ENCODE measurements around the gene TNFAIP1. TPM values are rescaled to one million over a fixed set of nuclear protein-coding genes. Genes with fewer than 3 reads are reported as not detected.

The TNFAIP1 gene
- total RNA-seq, 2 experiments from 2014 or later: 21.0 to 22.0 TPM

- no peak overlapping the region for H3K27ac Mint-ChIP-seq
- no peaks in the 10 kb centered on the region for H3K9me3 Mint-ChIP-seq
- no peak overlapping the region for H3K4me3 Mint-ChIP-seq
- peaks cover 11% of the 10 kb centered on the region for H3K4me1 Mint-ChIP-seq
- no peak for DNase-seq
- peaks cover 12% of the 10 kb centered on the region for H3K36me3 Mint-ChIP-seq (ENCODE audit: low read depth)
- no peaks in the 10 kb centered on the region for H3K27me3 Mint-ChIP-seq
- CTCF ChIA-PET: no interaction called here
- POLR2A ChIA-PET: no interaction called here
These were observed 27.6 kb downstream of the TNFAIP1 start for GRCh38 chr17:28363186-28363585.

GRCh38 chr17:28363776-28364650 is 28.5 kb downstream of the TNFAIP1 start:
- H3K36me3 Mint-ChIP-seq (ENCODE audit: low read depth): peaks cover 12% of the 10 kb centered on the region
- H3K9me3 Mint-ChIP-seq: no peaks in the 10 kb centered on the region
- H3K4me3 Mint-ChIP-seq: no peak overlapping the region
- peaks cover 3% of the 10 kb centered on the region for H3K4me1 Mint-ChIP-seq
- H3K27me3 Mint-ChIP-seq: no peaks in the 10 kb centered on the region
- no peak for DNase-seq
- no peak overlapping the region for H3K27ac Mint-ChIP-seq
- POLR2A ChIA-PET: no interaction called here
- CTCF ChIA-PET: no interaction called here

- H3K4me3 Mint-ChIP-seq: no peak within 1 kb of the TSS
- DNase-seq: no peak
- H3K36me3 Mint-ChIP-seq (ENCODE audit: low read depth): peaks cover 12% of the 10 kb centered on the region
- H3K9me3 Mint-ChIP-seq: no peaks in the 10 kb centered on the region
- no peaks in the 10 kb centered on the region for H3K4me1 Mint-ChIP-seq
- ChIA-PET POLR2A (no interaction called here), CTCF (no interaction called here)
- no peaks in the 10 kb centered on the region for H3K27me3 Mint-ChIP-seq
- no peak within 1 kb of the TSS for H3K27ac Mint-ChIP-seq
These were observed 29.3 kb downstream of the TNFAIP1 start, which contains the start of gene SEBOX for GRCh38 chr17:28364665-28365363. SEBOX (minus strand) TSS chr17:28365199; CDS start chr17:28365151, 48 bp downstream.

GRCh38 chr17:28365487-28365886 is 29.9 kb downstream of the TNFAIP1 start:
- CTCF ChIA-PET: interaction anchor here (2.9 kb wide), 1 partner anchor 19 kb away, joined by 12 read pairs; no protein-coding TSS in a partner anchor
- H3K4me3 Mint-ChIP-seq: no peak overlapping the region
- H3K9me3 Mint-ChIP-seq: no peaks in the 10 kb centered on the region
- no peaks in the 10 kb centered on the region for H3K27me3 Mint-ChIP-seq
- POLR2A ChIA-PET: no interaction called here
- no peak overlapping the region for H3K27ac Mint-ChIP-seq
- H3K36me3 Mint-ChIP-seq (ENCODE audit: low read depth): peaks cover 8% of the 10 kb centered on the region
- DNase-seq: no peak
- H3K4me1 Mint-ChIP-seq: peaks cover 3% of the 10 kb centered on the region

GRCh38 chr17:28366605-28367004 is 31.0 kb downstream of the TNFAIP1 start:
- ChIA-PET POLR2A (interaction anchor here (0.6 to 1.0 kb wide), 2 partner anchors 14 to 64 kb away, joined by 4 to 8 read pairs; no protein-coding TSS in a partner anchor), CTCF (interaction anchor here (1.3 to 2.9 kb wide), 3 partner anchors 9 to 35 kb away, joined by 3 to 12 read pairs (median 5); partner anchors contain the start of gene POLDIP2)
- Mint-ChIP-seq H3K4me1 (peaks cover 7% of the 10 kb centered on the region), H3K27me3 (no peaks in the 10 kb centered on the region), H3K4me3 (no peak overlapping the region), H3K27ac (no peak overlapping the region), H3K36me3 (ENCODE audit: low read depth) (no peaks in the 10 kb centered on the region), H3K9me3 (no peaks in the 10 kb centered on the region)
- DNase-seq: no peak

- Mint-ChIP-seq H3K27ac (no peak overlapping the region), H3K4me3 (no peak overlapping the region), H3K9me3 (no peaks in the 10 kb centered on the region), H3K4me1 (peaks cover 13% of the 10 kb centered on the region), H3K36me3 (ENCODE audit: low read depth) (no peaks in the 10 kb centered on the region), H3K27me3 (no peaks in the 10 kb centered on the region)
- CTCF ChIA-PET: interaction anchor here (0.7 to 2.9 kb wide), 5 partner anchors 10 to 289 kb away, joined by 3 to 12 read pairs (median 3); partner anchors contain the start of gene POLDIP2
- DNase-seq: no peak
- POLR2A ChIA-PET: no interaction called here
These were observed 32.2 kb downstream of the TNFAIP1 start for GRCh38 chr17:28367641-28368305.

- Mint-ChIP-seq H3K9me3 (no peaks in the 10 kb centered on the region), H3K36me3 (ENCODE audit: low read depth) (no peaks in the 10 kb centered on the region), H3K27me3 (no peaks in the 10 kb centered on the region), H3K4me1 (peaks cover 19% of the 10 kb centered on the region), H3K27ac (no peak overlapping the region), H3K4me3 (no peak overlapping the region)
- POLR2A ChIA-PET: no interaction called here
- DNase-seq: no peak
- CTCF ChIA-PET: interaction anchor here (0.7 to 2.9 kb wide), 5 partner anchors 11 to 289 kb away, joined by 3 to 12 read pairs (median 3); partner anchors contain the start of gene POLDIP2
These were observed 32.8 kb downstream of the TNFAIP1 start for GRCh38 chr17:28368306-28368831.

- no peak overlapping the region for H3K27ac Mint-ChIP-seq
- no peaks in the 10 kb centered on the region for H3K9me3 Mint-ChIP-seq
- ChIA-PET CTCF (interaction anchor here (0.8 to 1.4 kb wide), 3 partner anchors 12 to 227 kb away, joined by 3 read pairs; partner anchors contain the start of gene POLDIP2), POLR2A (no interaction called here)
- H3K4me1 Mint-ChIP-seq: peaks cover 23% of the 10 kb centered on the region
- no peak for DNase-seq
- H3K36me3 Mint-ChIP-seq (ENCODE audit: low read depth): no peaks in the 10 kb centered on the region
- H3K4me3 Mint-ChIP-seq: no peak overlapping the region
- H3K27me3 Mint-ChIP-seq: no peaks in the 10 kb centered on the region
These were observed 33.5 kb downstream of the TNFAIP1 start for GRCh38 chr17:28368915-28369683.

- Mint-ChIP-seq H3K27ac (no peak overlapping the region), H3K36me3 (ENCODE audit: low read depth) (no peaks in the 10 kb centered on the region), H3K4me3 (no peak overlapping the region), H3K4me1 (peaks cover 23% of the 10 kb centered on the region), H3K9me3 (no peaks in the 10 kb centered on the region), H3K27me3 (no peaks in the 10 kb centered on the region)
- DNase-seq: no peak
- ChIA-PET CTCF (interaction anchor here (1.3 to 1.4 kb wide), 2 partner anchors 12 to 20 kb away, joined by 3 read pairs; partner anchors contain the start of gene POLDIP2), POLR2A (no interaction called here)
These were observed 34.1 kb downstream of the TNFAIP1 start for GRCh38 chr17:28369684-28370034.

- Mint-ChIP-seq H3K27me3 (no peaks in the 10 kb centered on the region), H3K9me3 (no peaks in the 10 kb centered on the region), H3K27ac (peak within 1 kb of the TSS; percentile 86), H3K36me3 (ENCODE audit: low read depth) (peaks cover 2% of the 10 kb centered on the region), H3K4me1 (peaks cover 25% of the 10 kb centered on the region), H3K4me3 (peak within 1 kb of the TSS; percentile 94)
- DNase-seq: no peak
- ChIA-PET CTCF (interaction anchor here (1.1 to 2.2 kb wide), 4 partner anchors 13 to 40 kb away, joined by 3 to 7 read pairs (median 3); partner anchors contain the start of gene POLDIP2), POLR2A (interaction anchor here (0.7 kb wide), 1 partner anchor 180 kb away, joined by 3 read pairs; no protein-coding TSS in a partner anchor)
These were observed 34.6 kb downstream of the TNFAIP1 start, which contains the start of gene VTN for GRCh38 chr17:28370035-28370743. VTN (minus strand) TSS chr17:28370307; CDS start chr17:28370203, 104 bp downstream.

GRCh38 chr17:28370744-28371103 is 35.2 kb downstream of the TNFAIP1 start:
- Mint-ChIP-seq H3K4me1 (peaks cover 25% of the 10 kb centered on the region), H3K36me3 (ENCODE audit: low read depth) (peaks cover 2% of the 10 kb centered on the region), H3K4me3 (peak overlapping the region; percentile 94), H3K27ac (peak overlapping the region; percentile 86), H3K27me3 (no peaks in the 10 kb centered on the region), H3K9me3 (no peaks in the 10 kb centered on the region)
- CTCF ChIA-PET: interaction anchor here (1.1 to 2.2 kb wide), 3 partner anchors 13 to 40 kb away, joined by 3 to 7 read pairs (median 3); no protein-coding TSS in a partner anchor
- no peak for DNase-seq
- POLR2A ChIA-PET: interaction anchor here (0.7 kb wide), 1 partner anchor 179 kb away, joined by 3 read pairs; no protein-coding TSS in a partner anchor
